HG02885 (cell line): ENCODE data around the gene HOXA11.

Experiments
- ATAC-seq: cut with Tn5 transposase; IDR thresholded peaks from one replicate; pipeline ENCODE4 v1.9.1; 2021; ENCODE audit warnings: mild to moderate bottlenecking; ENCODE audit not compliant: unreplicated experiment, poor library complexity

HOXA11 gene

GRCh38 chr7:27161214-27161720 lies 23.8 kb downstream of the HOXA11 start:
- ATAC-seq, result no peak

- ATAC-seq, result peak; percentile 70
These were observed 24.4 kb downstream of the HOXA11 start for GRCh38 chr7:27160546-27161213.

GRCh38 chr7:27160145-27160545 lies 24.9 kb downstream of the HOXA11 start:
- peak; percentile 6 for ATAC-seq

GRCh38 chr7:27159266-27160144 lies 25.5 kb downstream of the HOXA11 start:
- no peak for ATAC-seq

GRCh38 chr7:27158436-27159265 lies 26.4 kb downstream of the HOXA11 start:
- ATAC-seq, result no peak

- ATAC-seq, result no peak
These were observed 27.2 kb downstream of the HOXA11 start for GRCh38 chr7:27157702-27158431.

- no peak for ATAC-seq
These were observed 27.9 kb downstream of the HOXA11 start for GRCh38 chr7:27156916-27157701.

GRCh38 chr7:27156508-27156898 lies 28.5 kb downstream of the HOXA11 start, which contains the start of gene HOXA7:
Gene HOXA7, minus strand, starts transcription at chr7:27156675. Its CDS starts 130 bp downstream, at chr7:27156545.
- no peak for ATAC-seq

GRCh38 chr7:27155816-27156507 lies 29.1 kb downstream of the HOXA11 start:
- no peak for ATAC-seq

GRCh38 chr7:27154901-27155815 lies 29.9 kb downstream of the HOXA11 start:
- ATAC-seq, result no peak

- ATAC-seq, result no peak
These were observed 30.7 kb downstream of the HOXA11 start for GRCh38 chr7:27154369-27154768.

GRCh38 chr7:27153526-27153925 lies 31.5 kb downstream of the HOXA11 start:
- no peak for ATAC-seq

GRCh38 chr7:27152816-27153442 lies 32.1 kb downstream of the HOXA11 start:
- ATAC-seq, result no peak

GRCh38 chr7:27151931-27152815 lies 32.9 kb downstream of the HOXA11 start, which contains the start of gene HOXA3:
Gene HOXA3, minus strand, starts transcription at chr7:27152583. Its CDS starts 41,943 bp downstream, at chr7:27110640.
- ATAC-seq, result no peak

GRCh38 chr7:27151341-27151930 lies 33.6 kb downstream of the HOXA11 start:
- ATAC-seq, result no peak
